HCT116 (cell line): Measurements from ENCODE around the gene ING3. TPM values are rescaled to one million over a fixed set of nuclear protein-coding genes. Genes with fewer than 3 reads are reported as not detected.

Source experiments
- ATAC-seq: fragments of 200-7000 bp; cut with Tn5 transposase; 2 replicates; pipeline ENCODE4 v1.9.1; 2020; ENCODE audit warnings: mild to moderate bottlenecking, moderate library complexity
- BruUV-seq: library from RNA; stranded (reverse); fragments of 400-500 nt; replicated peaks from 2 replicates; lab custom pipeline; 2021; lab: Mats Ljungman, UMichigan
- CTCF ChIA-PET: fragments of 300-600 bp; sonication (Branson Sonifier 250); formaldehyde crosslinking; loops from one replicate; lab custom pipeline; 2021; ENCODE audit warnings: antibody characterized with exemption; lab: Charles Lee
- POLR2A ChIA-PET: fragments of 300-600, 350-600 bp; sonication (Branson Sonifier 250); formaldehyde crosslinking; loops from one replicate; lab custom pipeline; 2021; ENCODE audit warnings: antibody characterized with exemption; lab: Charles Lee
- RAD21 ChIA-PET, 2 experiments: fragments of 300-600 bp; sonication (Branson Sonifier 250); formaldehyde crosslinking; loops; one replicate each; lab custom pipeline; 2023; ENCODE audit warnings: low total read pairs in 2 of 2; ENCODE audit not compliant: uncharacterized antibody in 2 of 2, unreplicated experiment in 2 of 2, low non-redundant PET in 1 of 2; lab: Charles Lee
- DNase-seq: peaks from one replicate; pipeline ENCODE4 v3.0.0-alpha.2; 2010; ENCODE audit warnings: low read depth, low spot score
- H2AFZ ChIP-seq: fragments of 200-600 bp; shearing (Covaris generic), sonication (generic); 2 replicates; pipeline ENCODE4 v1.6.1; 2017; ENCODE audit warnings: low read depth, mixed run types, mixed read lengths, antibody characterized with exemption, low read length; ENCODE audit not compliant: poor library complexity, severe bottlenecking
- H3K27ac ChIP-seq: 2 replicates; pipeline ENCODE4 v1.5.1; 2012; ENCODE audit warnings: low read depth, low read length
- H3K27me3 ChIP-seq: fragments of 200-600 bp; sonication (generic); 2 replicates; pipeline ENCODE4 v1.6.1; 2016; ENCODE audit warnings: mixed run types, low read length, mixed read lengths; ENCODE audit not compliant: insufficient read depth
- H3K36me3 ChIP-seq, 2 experiments: fragments of 200-500 bp in 1 of 2; fragments of 200-600 bp in 1 of 2; sonication (Bioruptor generic) in 1 of 2; sonication (generic) in 1 of 2; 2 replicates each; pipeline versions ENCODE4 v1.5.1 to v1.6.1; 2014 to 2016; ENCODE audit warnings: low read length in 2 of 2, inconsistent platforms in 1 of 2, mixed read lengths in 1 of 2, mixed run types in 1 of 2; ENCODE audit not compliant: insufficient read depth in 2 of 2, control insufficient read depth in 1 of 2
- H3K4me1 ChIP-seq, 2 experiments: fragments of 200-600 bp in 1 of 2; sonication (generic) in 1 of 2; 2 replicates each; pipeline versions ENCODE4 v1.5.1 to v1.6.1; 2012 to 2017; ENCODE audit warnings: low read length in 2 of 2, inconsistent platforms in 1 of 2, mild to moderate bottlenecking in 1 of 2, mixed read lengths in 1 of 2, mixed run types in 1 of 2, moderate library complexity in 1 of 2; ENCODE audit not compliant: insufficient read depth in 2 of 2, control insufficient read depth in 1 of 2
- H3K4me2 ChIP-seq: fragments of 200-600 bp; sonication (generic); 2 replicates; pipeline ENCODE4 v1.6.1; 2017; ENCODE audit warnings: mixed run types, low read length, mixed read lengths
- H3K4me3 ChIP-seq, 2 experiments: fragments of 200-600 bp in 1 of 2; sonication (generic) in 1 of 2; replicated peaks in 1 of 2; 2 replicates each; pipeline ENCODE4 v1.5.1; 2011 to 2016; ENCODE audit warnings: low read length in 2 of 2, control low read depth in 1 of 2, low read depth in 1 of 2, mild to moderate bottlenecking in 1 of 2, mixed read lengths in 1 of 2, mixed run types in 1 of 2
- H3K79me2 ChIP-seq: fragments of 200-600 bp; sonication (generic); 2 replicates; pipeline ENCODE4 v1.6.1; 2017; ENCODE audit warnings: mild to moderate bottlenecking, mixed run types, low read length, moderate library complexity, mixed read lengths; ENCODE audit not compliant: insufficient read depth
- H3K9ac ChIP-seq: fragments of 200-600 bp; sonication (generic); 2 replicates; pipeline ENCODE4 v1.6.1; 2016; ENCODE audit warnings: low read length, mixed read lengths
- H3K9me2 ChIP-seq: fragments of 200-600 bp; sonication (generic), shearing (Covaris generic); 2 replicates; pipeline ENCODE4 v1.6.1; 2017; ENCODE audit warnings: mixed run types, mild to moderate bottlenecking, moderate library complexity; ENCODE audit not compliant: insufficient read depth
- H3K9me3 ChIP-seq, 2 experiments: fragments of 200-500 bp in 1 of 2; fragments of 200-600 bp in 1 of 2; sonication (Bioruptor generic) in 1 of 2; sonication (generic) in 1 of 2; 2 replicates each; pipeline ENCODE4 v1.6.1; 2014 to 2017; ENCODE audit warnings: low read length in 2 of 2, mixed read lengths in 2 of 2, inconsistent platforms in 1 of 2, low read depth in 1 of 2, mild to moderate bottlenecking in 1 of 2, mixed run types in 1 of 2, moderate library complexity in 1 of 2; ENCODE audit not compliant: control insufficient read depth in 1 of 2, insufficient read depth in 1 of 2
- H4K20me1 ChIP-seq: fragments of 200-600 bp; sonication (generic), shearing (Covaris generic); 2 replicates; pipeline ENCODE4 v1.6.1; 2017; ENCODE audit warnings: mixed run types, mild to moderate bottlenecking, moderate library complexity; ENCODE audit not compliant: insufficient read depth
- ATF3 ChIP-seq: IDR thresholded peaks from 2 replicates; pipeline ENCODE4 v1.6.1; 2012
- CBX3 ChIP-seq: IDR thresholded peaks from 2 replicates; pipeline ENCODE4 v1.6.1; 2012; ENCODE audit warnings: low read depth
- CEBPB ChIP-seq: IDR thresholded peaks from 2 replicates; pipeline ENCODE4 v1.6.1; 2012; ENCODE audit warnings: low read depth
- JUND ChIP-seq: IDR thresholded peaks from 2 replicates; pipeline ENCODE4 v1.6.1; 2012
- POLR2A ChIP-seq: IDR thresholded peaks from 2 replicates; pipeline ENCODE4 v1.7.0; 2011; ENCODE audit warnings: borderline replicate concordance; ENCODE audit not compliant: insufficient read depth, insufficient read length; ENCODE audit errors: extremely low read depth
- POLR2AphosphoS5 ChIP-seq: IDR thresholded peaks from 2 replicates; pipeline ENCODE4 v1.6.1; 2011; ENCODE audit warnings: mild to moderate bottlenecking, low read depth, low read length, moderate library complexity
- REST ChIP-seq: IDR thresholded peaks from 2 replicates; pipeline ENCODE4 v1.6.1; 2012; ENCODE audit warnings: low read depth
- SIN3A ChIP-seq: IDR thresholded peaks from 2 replicates; pipeline ENCODE4 v1.6.1; 2012; ENCODE audit warnings: low read depth
- intact Hi-C: fragments of 100-400 bp; cut with micrococcal nuclease; formaldehyde crosslinking; loops from 2 replicates; pipeline ENCODE4 v1.10.0; 2022
- total RNA-seq: library from RNA; stranded (reverse); gene quantifications from one replicate; pipeline ENCODE4 v1.2.1, GENCODE V29; 2021; ENCODE audit not compliant: unreplicated experiment

Gene ING3
- total RNA-seq, 1 experiment from 2014 or later, result 16.2 TPM

- no peak overlapping the region for H3K27ac ChIP-seq
- no peaks in the 10 kb centered on the region for H3K36me3 ChIP-seq
- no peak for ATAC-seq
- BruUV-seq, result no TSS peak
- H4K20me1 ChIP-seq, result no peaks in the 10 kb centered on the region
- DNase-seq, result no peak
- no peaks in the 10 kb centered on the region for H3K9me2 ChIP-seq
- RAD21 ChIA-PET, result no interaction called here
- H3K79me2 ChIP-seq, result no peaks in the 10 kb centered on the region
- CTCF ChIA-PET, result interaction anchor here (1.1 kb wide), 1 partner anchor 150 kb away, joined by 6 read pairs; no protein-coding TSS in a partner anchor
- H3K27me3 ChIP-seq, result no peaks in the 10 kb centered on the region
- no peak overlapping the region for H3K4me3 ChIP-seq
- H3K9me3 ChIP-seq, result no peaks in the 10 kb centered on the region
- TF ChIP-seq CEBPB (no peak), REST (no peak), SIN3A (no peak), POLR2A (no peak), POLR2AphosphoS5 (no peak), JUND (no peak), ATF3 (no peak), CBX3 (no peak)
- intact Hi-C loops, result loop anchor here (5.0 kb wide), 1 partner anchor 136 kb away; no protein-coding TSS in a partner anchor
- POLR2A ChIA-PET, result interaction anchor here (0.7 kb wide), 1 partner anchor 8 kb away, joined by 5 read pairs; the partner anchor contains the start of gene ING3
- H3K4me1 ChIP-seq, result no peaks in the 10 kb centered on the region
- no peak overlapping the region for H2AFZ ChIP-seq
- H3K9ac ChIP-seq, result no peak overlapping the region
- H3K4me2 ChIP-seq, result no peak overlapping the region
Observed at GRCh38 chr7:120942861-120943260, 7.7 kb upstream of the ING3 start.
